Heart left ventricle (tissue), 16 donors: ENCODE results near the gene CUBN. TPM values are rescaled to one million over a fixed set of nuclear protein-coding genes. Genes with fewer than 3 reads are reported as not detected.

Source experiments
- ATAC-seq, 4 donors: fragments of 200-7000 bp; cut with Tn5 transposase; one replicate each; pipeline ENCODE4 v1.9.1; 2020 to 2022; ENCODE audit warnings: moderate library complexity in 4 of 4, mild to moderate bottlenecking in 3 of 4, moderate number of reproducible peaks in 1 of 4
- DNase-seq, 5 donors: peaks; one replicate each; pipeline ENCODE4 v3.0.0-alpha.2; 2020
- H3K27ac ChIP-seq, 12 donors: fragments of 200-600 bp; sonication (generic) in 4 of 12; one replicate each; pipeline versions ENCODE4 v1.5.0 to v1.8.0; 2016 to 2022; ENCODE audit warnings: mild to moderate bottlenecking in 2 of 12
- H3K27me3 ChIP-seq, 9 donors: fragments of 200-600 bp; sonication (generic) in 2 of 9; one replicate each; pipeline versions ENCODE4 v1.5.1 to v1.8.0; 2016 to 2022; ENCODE audit warnings: mild to moderate bottlenecking in 3 of 9
- H3K36me3 ChIP-seq, 9 donors: fragments of 200-600 bp; sonication (generic) in 2 of 9; one replicate each; pipeline versions ENCODE4 v1.5.0 to v1.8.0; 2018 to 2022; ENCODE audit warnings: mild to moderate bottlenecking in 2 of 9
- H3K4me1 ChIP-seq, 12 donors: fragments of 200-600 bp; sonication (generic) in 4 of 12; one replicate each; pipeline versions ENCODE4 v1.5.0 to v1.8.0; 2016 to 2022; ENCODE audit warnings: mild to moderate bottlenecking in 3 of 12
- H3K4me3 ChIP-seq, 12 donors: fragments of 200-600 bp; sonication (generic) in 4 of 12; one replicate each; pipeline versions ENCODE4 v1.5.0 to v1.8.0; 2017 to 2022; ENCODE audit warnings: mild to moderate bottlenecking in 9 of 12, moderate library complexity in 4 of 12
- H3K9me3 ChIP-seq, 12 donors: fragments of 200-600 bp; sonication (generic) in 4 of 12; one replicate each; pipeline versions ENCODE4 v1.5.0 to v1.8.0; 2016 to 2022; ENCODE audit warnings: mild to moderate bottlenecking in 1 of 12
- CTCF ChIP-seq, 12 donors: fragments of 200-600 bp; sonication (generic) in 4 of 12; IDR thresholded peaks; one replicate each; pipeline versions ENCODE4 v1.5.0 to v1.8.0; 2018 to 2022; ENCODE audit warnings: antibody characterized with exemption in 12 of 12, mild to moderate bottlenecking in 5 of 12
- POLR2A ChIP-seq, 2 donors: fragments of 450-650 bp; IDR thresholded peaks; one replicate each; pipeline ENCODE4 v1.6.1; 2017; ENCODE audit warnings: antibody characterized with exemption in 2 of 2, mild to moderate bottlenecking in 2 of 2, moderate library complexity in 2 of 2
- WGBS, 4 donors: extraction: QIAGEN DNeasy Blood & Tissue Kit in 2 of 4; methylation state at CpG; one replicate each; pipeline versions ENCODE4 v1.1.5 to v1.1.7; 2013 to 2018; 5-methylcytosine and 5-hydroxymethylcytosine counted together
- intact Hi-C, 10 donors: fragments of 100-400 bp; cut with DNase I; formaldehyde crosslinking; loops; one replicate each; pipeline versions ENCODE4 v1.11.1 to v1.14.2; 2022
- polyA plus RNA-seq, 2 donors: library from polyadenylated mRNA; stranded (reverse); fragments of 200-250 nt; gene quantifications; one replicate each; pipeline ENCODE4 v1.2.3, GENCODE V29; 2013
- total RNA-seq, 9 donors: library from RNA; depleted of rRNA in 2 of 9; stranded (reverse); fragments of >200 nt in 2 of 9; fragmentation: NEBNext Ultra II Directional in 3 of 9; extraction: Animal tissue kit (Norgen Biotek cat#: 25700) in 3 of 9; gene quantifications; one replicate each; pipeline versions ENCODE4 v1.1.0 to v1.2.4, GENCODE V29; 2016 to 2023
- donor health status: ischemic (EF 13 %, LVEDD 7.1; RV severe dilation, severe dysfunction).
- donor health status: healthy with polysubstance abuse.
- donor health status: DM: no; HTN: yes; CAD: no.
- donor health status: DM: no; HTN: no; CAD: no.
- donor health status: ischemic (EF 25% LVEDD 6.9; RV normal size, moderate dysfunction).
- donor health status: ischemic (EF 25% LVEDD 5.7; RV mildly dilated, moderate dysfunction).
- donor health status: healthy.
- donor health status: DM: yes; HTN: yes; CAD: no.
- donor health status: ischemic (EF 35%, LVEDD 5.7; RV mildly dilated, moderate dysfunction).
- donor health status: nonischemic (EF 11% LVEDD 7.7; RV severe dilation, severe dysfunction).
- donor health status: DM: yes; HTN: yes; CAD: no.
- donor health status: PGD.
- donor health status: ischemic (EF 29% LVEDD 5.4; RV normal size, mild dysfunction).
- donor health status: nonischemic (EF 23%, LVEDD 6.1; RV moderate dilation, normal function).

The CUBN gene
- total and polyA plus RNA-seq, 11 donors: 0.07 to 1.5 (median 0.44) TPM

GRCh38 chr10:17166699-17167098, 37.1 kb upstream of the CUBN start:
- 72 to 80% (median 75%) methylated on average over 2 to 3 of the region's 3 CpGs for WGBS, 4 donors
- no peak for TF ChIP-seq CTCF (IDR thresholded peaks at IDR 0.05)
- no peak for TF ChIP-seq POLR2A (IDR thresholded peaks at IDR 0.05)
- DNase-seq: no peak
- no peak for ATAC-seq
- Histone ChIP-seq H3K27me3 (no peaks in the 10 kb centered on the region), H3K9me3 (peaks cover 0 to 4% (median 0%) of the 10 kb centered on the region in 12 donors), H3K4me1 (no peaks in the 10 kb centered on the region), H3K27ac (no peak overlapping the region), H3K36me3 (no peaks in the 10 kb centered on the region), H3K4me3 (no peak overlapping the region)
- intact Hi-C loops: no loop called here

GRCh38 chr10:17162828-17163227, 33.2 kb upstream of the CUBN start:
- H3K27me3 ChIP-seq: no peaks in the 10 kb centered on the region
- H3K4me3 ChIP-seq: no peak overlapping the region
- intact Hi-C loops: no loop called here
- WGBS, 4 donors: 81 to 92% (median 84%) methylated on average over 2 of the region's 2 CpGs
- no peak overlapping the region for H3K27ac ChIP-seq
- H3K4me1 ChIP-seq: no peaks in the 10 kb centered on the region
- no peak for TF ChIP-seq CTCF (IDR thresholded peaks at IDR 0.05)
- no peak for TF ChIP-seq POLR2A (IDR thresholded peaks at IDR 0.05)
- peaks cover 0 to 4% (median 0%) of the 10 kb centered on the region in 12 donors for H3K9me3 ChIP-seq
- H3K36me3 ChIP-seq: no peaks in the 10 kb centered on the region
- ATAC-seq: no peak
- DNase-seq: no peak

GRCh38 chr10:17161775-17162174, 32.2 kb upstream of the CUBN start:
- H3K4me1 ChIP-seq: no peaks in the 10 kb centered on the region
- intact Hi-C loops: no loop called here
- ATAC-seq (no peak), DNase-seq (no peak)
- no peaks in the 10 kb centered on the region for H3K27me3 ChIP-seq
- no peak overlapping the region for H3K27ac ChIP-seq
- no peak overlapping the region for H3K4me3 ChIP-seq
- 62 to 76% (median 63%) methylated on average over 3 of the region's 3 CpGs for WGBS, 4 donors
- TF ChIP-seq POLR2A (IDR thresholded peaks at IDR 0.05): no peak
- no peak for TF ChIP-seq CTCF (IDR thresholded peaks at IDR 0.05)
- peaks cover 0 to 4% (median 0%) of the 10 kb centered on the region in 12 donors for H3K9me3 ChIP-seq
- H3K36me3 ChIP-seq: no peaks in the 10 kb centered on the region

GRCh38 chr10:17157024-17157423, 27.4 kb upstream of the CUBN start:
- H3K27me3 ChIP-seq: no peaks in the 10 kb centered on the region
- H3K9me3 ChIP-seq: no peaks in the 10 kb centered on the region
- DNase-seq (no peak), ATAC-seq (no peak)
- intact Hi-C loops: no loop called here
- H3K27ac ChIP-seq: no peak overlapping the region
- 79 to 91% (median 81%) methylated on average over 2 of the region's 2 CpGs for WGBS, 4 donors
- no peak for TF ChIP-seq CTCF (IDR thresholded peaks at IDR 0.05)
- no peak for TF ChIP-seq POLR2A (IDR thresholded peaks at IDR 0.05)
- peaks cover 0 to 5% (median 0%) of the 10 kb centered on the region in 9 donors for H3K36me3 ChIP-seq
- no peaks in the 10 kb centered on the region for H3K4me1 ChIP-seq
- no peak overlapping the region for H3K4me3 ChIP-seq
